ENCODE data around the gene PCCB. TPM values are rescaled to one million over a fixed set of nuclear protein-coding genes. Genes with fewer than 3 reads are reported as not detected.
"Not testable (repeated sequence)": the region's sequence is repeated elsewhere in the genome, so short reads cannot be mapped to it uniquely, and the experiment has no call there.

Gene PCCB
- polyA plus RNA-seq (ENCODE audit: insufficient read length), result 30.5 TPM

DNA sequence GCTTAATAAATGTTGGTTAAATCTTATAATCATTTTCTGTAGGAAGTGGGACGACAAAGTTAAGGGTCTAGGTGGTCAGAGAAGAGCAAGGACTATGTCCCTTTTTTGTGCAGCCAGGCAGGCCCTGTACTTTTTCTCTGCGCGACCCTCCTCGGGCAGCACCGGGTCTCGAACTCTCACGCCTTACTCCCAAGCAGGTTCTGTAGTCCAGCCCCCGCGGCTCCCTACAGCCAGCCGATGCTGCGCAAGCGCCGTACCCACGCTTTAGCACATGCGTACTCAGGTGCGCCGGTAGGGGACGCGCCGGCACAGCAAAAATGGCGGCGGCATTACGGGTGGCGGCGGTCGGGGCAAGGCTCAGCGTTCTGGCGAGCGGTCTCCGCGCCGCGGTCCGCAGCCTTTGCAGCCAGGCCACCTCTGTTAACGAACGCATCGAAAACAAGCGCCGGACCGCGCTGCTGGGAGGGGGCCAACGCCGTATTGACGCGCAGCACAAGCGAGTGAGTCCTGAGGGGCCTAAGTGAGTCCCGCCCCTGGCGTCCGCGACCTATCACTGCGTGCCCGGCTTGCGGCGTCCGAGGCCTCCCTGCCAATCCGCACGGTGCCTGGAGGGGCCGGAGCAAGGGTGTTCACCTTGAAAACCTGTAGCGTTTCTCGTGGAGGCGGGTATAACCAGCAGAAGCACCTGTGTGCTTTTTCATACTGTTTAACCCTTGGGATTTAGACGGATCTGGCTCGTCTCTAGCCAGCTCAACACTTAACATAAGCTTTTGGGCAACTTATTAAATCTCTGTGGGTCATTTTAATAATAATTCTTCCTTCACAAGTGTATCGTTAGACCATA, at the start of gene PCCB:
Gene PCCB (plus strand): TSS at position 282 of the 844 bp plus-strand sequence. CDS start 36 bp downstream, at position 318.
- DNase-seq, result peak; percentile 90

GRCh38 chr3:136207489-136208115, 42.5 kb upstream of the PCCB start:
- DNase-seq, result no peak

DNA sequence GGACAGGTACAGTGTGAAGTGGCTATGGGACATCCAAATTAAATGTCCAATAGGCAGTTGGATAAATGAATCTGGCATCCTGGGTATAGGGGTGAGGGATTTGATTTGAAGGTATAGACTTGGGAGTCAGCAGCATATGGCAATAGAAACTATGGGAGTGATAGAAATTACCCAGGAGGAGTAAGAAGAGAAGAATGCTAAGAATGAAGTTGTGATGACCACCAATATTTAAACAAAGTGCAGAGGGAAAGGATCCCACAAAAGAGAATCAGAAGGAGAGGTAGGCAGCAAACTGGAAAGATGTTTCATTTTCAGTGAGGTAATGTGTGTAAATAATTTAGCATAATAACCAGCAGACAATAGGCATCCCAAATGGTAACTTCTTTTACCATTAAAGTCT, 40.2 kb upstream of the PCCB start:
- DNase-seq, result no peak

GRCh38 chr3:136211547-136211946, 38.6 kb upstream of the PCCB start:
- no peak for DNase-seq

DNA sequence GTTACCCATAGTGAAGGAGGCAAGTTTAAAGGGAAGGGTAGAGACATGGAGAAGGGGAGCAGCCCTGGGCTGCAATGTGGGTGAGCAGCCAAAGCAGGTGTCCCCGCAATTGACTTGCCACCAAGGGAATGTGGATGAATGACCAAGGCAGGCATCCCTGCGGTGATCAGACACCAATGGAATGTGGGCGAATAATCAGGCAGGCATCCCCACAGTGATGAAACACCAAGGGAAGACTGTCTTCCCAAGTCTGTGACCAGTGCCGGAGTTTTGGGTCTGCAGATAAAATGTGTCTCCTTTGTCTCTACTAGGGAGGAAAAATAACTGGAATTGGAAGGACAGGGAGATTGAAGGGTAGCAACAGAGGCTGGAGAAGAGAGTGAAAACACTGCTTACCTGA, 27.4 kb upstream of the PCCB start:
- not testable (repeated sequence) for DNase-seq

DNA sequence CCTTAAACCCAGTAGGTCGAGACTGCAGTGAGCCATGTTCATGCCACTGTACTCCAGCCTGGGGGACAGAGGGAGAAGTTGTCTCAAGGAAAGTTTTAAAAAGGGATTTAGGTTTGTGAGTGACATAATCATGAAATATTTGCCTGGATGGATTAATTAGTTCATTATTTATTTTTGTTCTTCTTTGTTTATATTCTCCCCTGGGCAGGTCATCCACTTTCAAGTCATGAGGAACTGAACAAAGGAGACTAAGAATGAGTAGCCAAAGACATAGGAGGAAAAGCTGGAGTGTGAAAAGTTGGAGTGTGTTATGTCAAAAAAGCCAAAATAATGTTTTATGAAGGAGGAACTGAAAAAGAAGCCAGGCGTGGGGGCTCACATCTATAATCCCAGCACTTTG, 17.7 kb upstream of the PCCB start:
- no peak for DNase-seq

DNA sequence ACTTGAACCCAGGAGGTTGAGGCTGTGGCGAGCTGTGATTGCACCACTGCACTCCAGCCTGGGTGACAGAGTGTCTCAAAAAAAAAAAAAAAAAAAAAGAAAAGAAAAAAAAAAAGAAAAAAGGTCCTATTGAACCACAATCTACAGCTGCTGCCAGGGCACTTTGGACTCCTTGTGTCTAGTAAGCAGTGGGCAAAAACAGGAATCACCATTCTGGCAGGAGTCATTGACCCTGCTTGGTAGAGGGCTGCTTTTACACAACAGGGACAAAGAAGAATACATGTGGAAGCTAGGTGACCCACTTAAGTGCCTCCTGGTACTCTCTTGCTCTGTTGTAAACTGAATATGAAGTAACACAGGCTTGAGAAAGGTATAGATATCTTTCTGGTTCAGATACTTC, 14.6 kb upstream of the PCCB start:
- no peak for DNase-seq

DNA sequence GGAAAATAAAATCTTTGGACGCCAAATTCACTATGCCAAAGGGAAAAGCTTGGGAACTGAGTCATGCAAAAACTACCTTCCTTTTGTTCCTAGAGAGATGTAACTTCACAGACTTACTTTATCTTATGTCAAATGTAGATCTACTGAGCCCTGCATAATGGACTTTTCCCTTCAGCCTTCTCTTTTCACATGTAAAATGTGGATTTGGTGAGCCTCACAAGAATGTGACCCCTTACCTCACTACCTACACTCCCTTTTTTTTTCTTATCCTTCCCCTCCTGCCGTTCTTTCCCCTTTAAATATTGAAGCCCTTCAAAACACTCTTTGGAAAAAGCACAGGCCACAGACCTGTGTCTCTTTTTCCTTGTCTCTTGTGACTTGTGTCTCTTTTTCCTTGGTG, 14.0 kb upstream of the PCCB start:
- DNase-seq, result no peak

- no peak for DNase-seq
Measured at GRCh38 chr3:136237103-136237502, 13.0 kb upstream of the PCCB start.

DNA sequence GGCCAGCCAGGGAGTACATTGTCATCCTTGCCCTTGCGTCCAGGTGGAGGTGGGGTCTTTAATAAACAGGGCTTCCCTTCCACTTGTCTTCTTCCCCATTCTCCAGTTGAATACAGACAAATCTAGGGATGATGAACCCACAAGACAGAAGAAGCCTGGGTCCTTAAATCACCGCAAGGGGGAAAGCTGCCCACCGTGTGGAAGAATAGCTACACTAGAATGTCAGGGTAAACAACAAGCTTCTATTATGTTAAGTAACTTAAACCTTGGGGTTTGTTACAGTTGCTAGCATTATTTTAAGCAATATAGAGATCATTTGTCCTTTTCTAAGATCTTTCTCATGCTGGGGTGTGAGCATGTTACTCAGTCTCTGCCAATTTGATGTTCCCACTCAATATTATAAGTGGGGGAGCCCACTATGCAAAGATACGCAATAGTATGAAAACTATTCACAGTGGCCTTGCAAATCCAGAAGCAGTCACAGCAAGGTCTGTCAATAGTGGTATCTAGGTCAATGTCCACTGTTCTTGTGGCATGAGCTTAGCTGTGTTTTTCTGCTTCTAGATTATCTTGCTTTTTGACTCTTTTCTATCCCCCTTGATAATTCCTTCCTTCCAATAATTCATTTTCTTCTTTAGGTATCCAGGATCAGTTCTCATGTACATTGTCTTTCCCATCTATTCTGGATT, 12.0 kb upstream of the PCCB start:
- DNase-seq, result no peak

GRCh38 chr3:136239094-136239493, 11.0 kb upstream of the PCCB start:
- no peak for DNase-seq

- no peak for DNase-seq
Measured at GRCh38 chr3:136245691-136246090, 4.4 kb upstream of the PCCB start.

DNA sequence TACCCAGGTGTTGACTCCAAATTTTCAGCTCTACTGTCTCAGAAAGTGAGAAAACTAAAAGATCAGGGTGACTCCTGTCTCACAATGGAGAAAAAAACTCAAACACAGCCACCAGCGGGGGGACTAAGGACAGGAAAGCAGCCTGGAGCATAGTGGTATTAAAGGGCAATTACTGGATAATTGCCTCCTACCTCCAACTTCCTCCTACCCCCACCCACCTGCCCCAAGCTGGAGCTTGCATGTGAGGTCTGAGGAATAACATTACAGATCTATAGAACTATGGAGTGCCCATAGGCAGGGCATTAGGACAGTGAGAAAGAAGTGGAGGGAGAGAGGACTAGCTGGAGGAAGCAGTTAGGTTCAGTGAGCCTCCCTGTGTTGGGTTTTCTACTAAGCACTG, 2.7 kb upstream of the PCCB start:
- DNase-seq, result no peak

- DNase-seq, result no peak
Measured at GRCh38 chr3:136247855-136248590, 2.1 kb upstream of the PCCB start.

DNA sequence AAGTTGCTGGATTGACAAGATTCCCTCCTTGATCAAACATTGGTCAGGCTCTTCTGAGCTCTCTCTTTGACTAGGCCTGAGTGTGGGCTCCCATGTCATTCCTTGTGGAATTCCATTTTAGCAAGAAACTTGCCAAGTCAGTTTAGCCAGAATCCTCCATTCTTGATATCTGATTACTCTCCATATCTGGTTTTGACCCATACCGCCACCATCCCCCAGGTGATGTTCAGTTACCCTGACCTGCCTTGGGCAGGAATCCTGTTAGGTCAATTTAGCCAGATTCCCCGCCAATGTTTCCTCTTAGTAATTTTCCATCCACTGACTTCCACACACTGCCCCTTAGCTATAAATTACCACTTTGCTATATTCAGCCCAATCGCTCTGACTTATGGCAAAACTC, 1.0 kb upstream of the PCCB start:
- DNase-seq, result no peak

DNA sequence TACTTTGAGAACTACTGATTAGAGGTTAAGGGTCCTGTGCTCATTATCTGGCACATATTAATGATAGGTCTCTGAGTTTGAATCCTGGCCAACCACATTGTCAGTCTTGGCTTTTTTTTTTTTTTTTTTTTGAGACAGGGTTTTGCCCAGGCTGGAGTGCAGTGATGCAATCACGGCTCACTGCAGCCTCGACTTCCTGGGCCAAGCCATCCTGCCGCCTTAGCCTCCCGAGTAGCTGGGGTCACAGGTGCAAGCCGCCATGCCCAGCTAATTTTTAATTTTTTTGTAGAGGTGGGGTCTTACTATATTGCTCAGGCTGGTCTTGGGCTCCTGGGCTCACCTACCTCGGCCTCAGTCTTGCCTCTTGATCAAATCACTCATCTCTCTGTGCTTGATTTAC, 547 bp upstream of the PCCB start:
- no peak for DNase-seq

GRCh38 chr3:136250903-136251460, 842 bp downstream of the PCCB start:
- DNase-seq, result peak; percentile 55

- no peak for DNase-seq
Measured at GRCh38 chr3:136251511-136251910, 1.4 kb downstream of the PCCB start.

GRCh38 chr3:136255672-136256406, 5.7 kb downstream of the PCCB start:
- no peak for DNase-seq

- DNase-seq, result no peak
Measured at GRCh38 chr3:136258199-136258598, 8.1 kb downstream of the PCCB start.

GRCh38 chr3:136261826-136262225, 11.7 kb downstream of the PCCB start:
- DNase-seq, result no peak

- no peak for DNase-seq
Measured at GRCh38 chr3:136262559-136262958, 12.4 kb downstream of the PCCB start.

Data from hindlimb muscle (tissue), 1 donor.